NCI-H2029 treated with DMSO at 0.1 percent for 48 hours (cell line): Measurements from ENCODE around the gene PPP1R1B.

ENCODE experiments used
- DNase-seq: peaks from one replicate; lab custom pipeline; 2025; lab: John Stamatoyannopoulos, UW

The PPP1R1B gene

GRCh38 chr17:39632153-39632941 lies 5.6 kb downstream of the PPP1R1B start:
- DNase-seq: peak; percentile 12

DNA sequence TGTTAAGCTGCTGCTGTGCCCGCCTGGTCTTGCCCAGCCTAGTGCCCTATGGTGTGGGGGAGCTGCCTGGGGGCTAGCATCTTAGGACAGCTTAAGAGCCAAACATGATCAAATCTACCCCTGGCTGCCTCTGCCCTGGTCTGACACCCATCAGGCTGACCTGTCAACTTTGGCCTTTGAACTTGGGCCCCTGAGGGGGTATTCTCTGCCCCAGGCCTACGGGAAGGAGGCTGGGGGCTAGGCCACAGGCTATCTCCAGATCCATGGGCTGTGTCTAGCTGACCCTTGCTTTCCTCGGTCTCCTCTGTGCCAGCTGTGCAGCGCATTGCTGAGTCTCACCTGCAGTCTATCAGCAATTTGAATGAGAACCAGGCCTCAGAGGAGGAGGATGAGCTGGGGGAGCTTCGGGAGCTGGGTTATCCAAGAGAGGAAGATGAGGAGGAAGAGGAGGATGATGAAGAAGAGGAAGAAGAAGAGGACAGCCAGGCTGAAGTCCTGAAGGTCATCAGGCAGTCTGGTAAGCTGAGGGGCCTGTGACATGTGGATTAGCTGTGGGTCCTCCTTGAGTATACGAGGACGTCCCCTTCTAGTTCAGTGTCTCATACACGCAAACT lies 6.9 kb downstream of the PPP1R1B start:
- DNase-seq: no peak

DNA sequence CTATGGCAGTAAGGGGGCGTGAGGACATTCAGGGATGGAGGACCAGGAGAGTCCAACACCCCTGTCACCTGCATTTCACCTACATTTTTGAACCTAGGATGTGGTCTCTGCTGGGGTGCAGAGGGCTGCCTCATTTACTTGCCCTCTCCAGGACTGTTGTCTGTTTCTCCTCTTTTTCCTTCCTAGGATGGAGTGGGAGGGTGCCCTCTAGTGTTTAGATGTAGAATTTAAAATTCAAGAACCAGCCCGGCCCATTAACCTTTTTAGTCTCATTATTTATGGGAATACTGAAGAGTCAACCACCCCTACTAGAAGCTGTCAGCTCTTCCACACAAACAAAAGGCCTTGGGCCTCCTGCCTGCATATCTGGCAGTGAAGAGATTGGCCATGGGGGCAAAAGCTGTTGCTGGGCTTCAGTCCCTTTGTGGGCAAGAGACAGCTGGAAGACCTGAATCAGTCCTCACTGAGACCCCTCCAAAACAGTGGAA lies 7.7 kb downstream of the PPP1R1B start:
- DNase-seq: no peak

GRCh38 chr17:39635614-39636176 lies 8.9 kb downstream of the PPP1R1B start:
- no peak for DNase-seq

- no peak for DNase-seq
Measured at GRCh38 chr17:39636587-39636926, 9.8 kb downstream of the PPP1R1B start.

DNA sequence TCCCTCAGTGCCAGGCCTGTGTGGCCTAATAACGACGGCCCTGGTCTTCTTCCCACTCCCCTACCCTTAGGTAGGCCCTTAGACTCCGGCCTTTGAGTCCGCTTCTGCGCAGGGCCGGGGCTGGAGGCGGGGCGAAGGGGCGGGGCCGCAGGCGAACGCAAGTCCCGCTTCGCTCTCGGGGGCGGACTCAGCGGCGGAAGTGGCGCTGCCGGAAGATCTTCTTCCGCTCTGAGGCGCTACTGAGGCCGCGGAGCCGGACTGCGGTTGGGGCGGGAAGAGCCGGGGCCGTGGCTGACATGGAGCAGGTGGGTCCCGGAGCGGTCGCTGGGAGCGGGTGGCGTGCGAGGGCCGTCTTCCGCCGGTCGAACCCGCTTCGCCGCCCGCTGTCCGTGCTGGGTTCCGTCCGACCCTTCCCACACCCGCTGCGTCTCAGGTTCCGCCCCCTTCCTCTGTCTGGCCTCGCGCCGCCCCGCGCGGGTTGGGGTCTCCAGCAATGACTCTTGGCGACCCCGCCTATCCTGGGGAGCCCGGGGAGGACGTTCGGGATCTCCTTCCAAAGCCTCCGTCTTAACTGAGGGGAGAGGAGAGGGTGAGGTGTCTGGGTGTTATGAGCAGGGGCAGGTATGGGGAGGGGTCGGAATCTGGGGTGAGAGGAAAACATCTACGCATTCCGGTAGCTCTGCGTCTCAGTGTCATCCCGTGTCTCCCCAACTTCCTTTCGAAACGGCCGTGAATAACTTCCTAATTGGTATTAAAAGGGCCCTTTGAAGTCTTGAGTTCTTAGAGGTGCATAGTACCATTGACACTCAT lies 10.4 kb downstream of the PPP1R1B start, which contains the start of gene STARD3:
STARD3 (plus strand) TSS at position 218 of the 810 bp plus-strand sequence. CDS start 16,388 bp downstream, outside the sequence.
- peak; percentile 30 for DNase-seq

DNA sequence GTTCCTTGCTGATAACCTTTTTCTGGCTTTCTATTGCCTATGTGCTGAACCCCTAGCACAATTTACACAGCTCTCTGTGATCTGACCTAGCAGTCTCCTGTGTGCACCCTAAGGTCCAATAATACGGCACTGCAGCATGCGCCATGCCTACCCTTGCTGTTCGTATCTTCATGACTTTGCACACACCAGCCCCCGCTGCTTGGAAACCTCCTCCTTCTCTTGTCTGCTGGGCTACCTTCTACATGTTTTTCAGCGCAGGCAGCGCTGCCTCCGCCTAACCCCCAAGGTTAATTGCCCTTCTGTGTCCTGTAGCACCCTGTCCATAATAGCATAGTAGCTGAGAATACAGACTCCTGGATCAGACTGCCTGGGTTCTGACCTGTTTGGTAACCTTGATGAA lies 11.6 kb downstream of the PPP1R1B start:
- no peak for DNase-seq

DNA sequence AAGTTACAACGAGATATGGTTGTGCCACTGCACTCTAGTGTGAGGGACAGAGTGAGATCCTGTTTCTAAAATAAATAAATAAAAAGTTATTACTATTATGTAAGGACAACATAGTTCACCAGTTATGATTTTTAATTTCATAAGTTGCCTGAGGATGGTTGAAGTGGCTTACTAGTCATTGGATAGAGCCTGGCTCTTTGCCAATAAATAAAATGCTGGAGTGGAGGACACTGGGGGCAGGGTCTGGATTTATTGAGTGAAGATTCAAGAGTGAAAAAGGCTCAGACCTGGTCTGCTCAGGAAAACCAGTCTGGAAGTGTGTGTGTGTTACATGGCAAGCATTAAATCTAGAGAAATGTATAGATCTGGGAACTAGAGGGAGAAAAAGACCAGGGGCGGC lies 12.3 kb downstream of the PPP1R1B start:
- DNase-seq: no peak

DNA sequence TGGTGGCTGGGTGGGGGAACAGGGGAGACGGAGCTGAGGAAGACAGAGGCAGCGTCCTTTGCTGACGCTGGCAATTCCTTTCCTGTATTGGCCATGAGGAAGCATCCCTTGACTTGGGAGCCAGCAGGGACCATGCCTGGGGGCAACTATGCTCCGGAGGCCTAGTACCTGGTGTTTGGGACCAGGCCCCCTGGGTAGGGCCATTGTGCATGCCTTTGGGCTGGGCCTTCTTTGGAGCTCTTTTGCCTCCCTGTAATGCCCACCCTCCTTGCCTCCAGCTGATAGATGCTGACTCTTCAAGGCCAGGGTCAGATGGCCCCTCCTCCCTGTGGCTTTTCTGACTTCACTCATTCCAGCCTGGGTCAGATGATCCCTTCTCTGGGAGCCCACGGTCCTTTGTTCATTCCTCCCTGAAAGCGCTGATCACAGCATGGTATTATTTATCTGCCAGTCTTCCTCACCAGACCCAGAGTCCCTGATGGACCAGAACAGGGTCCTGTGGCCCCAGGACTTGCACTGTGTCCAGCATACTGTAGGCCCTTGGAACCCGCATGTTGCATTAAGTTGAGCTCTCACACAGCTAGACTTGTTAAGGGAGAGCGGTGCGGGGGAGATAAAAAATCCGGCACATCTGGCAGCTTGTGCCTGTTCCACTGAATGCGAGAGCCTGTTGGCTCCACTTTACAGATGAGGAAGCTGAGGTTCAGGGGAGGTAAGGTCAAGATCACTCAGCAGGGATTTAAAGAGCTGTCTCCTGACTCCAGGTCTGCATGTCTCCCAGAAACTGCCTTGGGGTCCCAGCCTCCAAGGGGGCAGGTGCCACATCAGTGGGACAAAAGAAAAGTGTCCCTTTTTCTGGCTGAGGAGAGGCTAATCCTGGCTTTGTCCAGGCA lies 13.1 kb downstream of the PPP1R1B start:
- no peak for DNase-seq

GRCh38 chr17:39640591-39641031 lies 13.9 kb downstream of the PPP1R1B start:
- no peak for DNase-seq

GRCh38 chr17:39641097-39641496 lies 14.3 kb downstream of the PPP1R1B start:
- no peak for DNase-seq

GRCh38 chr17:39641883-39642282 lies 15.1 kb downstream of the PPP1R1B start:
- DNase-seq: no peak

DNA sequence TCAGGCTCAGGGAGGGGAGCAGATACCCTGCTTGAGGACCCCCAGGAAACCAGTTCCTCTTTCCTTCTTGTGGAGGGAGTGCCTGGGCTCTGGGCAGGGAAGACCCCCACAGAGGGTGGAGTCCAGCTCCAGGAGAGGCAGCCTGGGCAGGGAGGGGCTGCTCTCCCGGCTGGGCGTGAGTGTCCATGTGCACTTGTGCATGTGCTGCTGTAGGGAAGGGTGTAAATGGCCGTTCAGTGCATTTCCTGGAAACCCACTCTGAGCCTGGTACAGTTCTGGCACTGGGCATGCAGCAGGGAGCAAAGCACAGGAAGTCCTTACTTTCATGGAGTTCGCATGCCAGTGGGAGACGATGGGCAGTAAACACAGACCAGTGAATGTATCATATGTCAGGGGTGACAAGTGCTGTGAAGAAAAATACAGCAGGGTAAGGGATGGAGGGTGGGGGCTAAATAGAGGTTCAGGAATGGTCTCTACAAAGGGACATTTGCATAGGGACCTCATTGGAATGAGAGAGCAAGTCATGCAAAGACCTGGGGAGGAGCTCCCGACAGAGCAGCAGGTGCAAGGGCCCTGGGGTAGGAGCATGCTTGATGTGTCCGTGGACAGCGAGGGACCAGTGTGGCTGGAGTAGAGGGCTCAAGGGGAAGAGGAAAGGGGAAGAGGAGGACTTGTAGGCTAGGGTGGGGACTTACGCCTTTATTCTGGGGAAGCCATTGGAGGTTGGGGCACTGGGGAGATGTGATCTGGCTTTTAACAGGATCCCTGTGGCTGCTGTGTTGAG lies 15.7 kb downstream of the PPP1R1B start:
- no peak for DNase-seq

DNA sequence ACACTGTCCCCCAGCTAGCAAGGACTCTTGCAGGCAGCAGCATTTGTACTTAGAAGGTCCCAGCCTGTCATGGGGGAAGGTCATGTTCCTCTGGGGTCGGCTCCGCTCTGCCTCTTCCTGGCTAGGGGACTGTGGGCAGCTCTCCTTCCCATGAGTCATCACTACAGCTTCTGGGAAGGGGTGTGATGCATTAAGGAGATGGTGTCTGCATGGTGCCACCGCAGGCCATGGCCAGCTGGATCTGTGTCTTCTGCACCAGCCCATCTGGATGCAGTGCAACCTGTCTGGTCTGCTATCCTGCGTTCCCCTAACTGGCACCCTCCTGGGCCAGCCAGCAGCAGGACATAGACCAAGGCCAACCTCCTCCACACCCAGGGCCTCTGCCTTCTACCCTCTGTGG lies 16.5 kb downstream of the PPP1R1B start:
- DNase-seq: no peak

DNA sequence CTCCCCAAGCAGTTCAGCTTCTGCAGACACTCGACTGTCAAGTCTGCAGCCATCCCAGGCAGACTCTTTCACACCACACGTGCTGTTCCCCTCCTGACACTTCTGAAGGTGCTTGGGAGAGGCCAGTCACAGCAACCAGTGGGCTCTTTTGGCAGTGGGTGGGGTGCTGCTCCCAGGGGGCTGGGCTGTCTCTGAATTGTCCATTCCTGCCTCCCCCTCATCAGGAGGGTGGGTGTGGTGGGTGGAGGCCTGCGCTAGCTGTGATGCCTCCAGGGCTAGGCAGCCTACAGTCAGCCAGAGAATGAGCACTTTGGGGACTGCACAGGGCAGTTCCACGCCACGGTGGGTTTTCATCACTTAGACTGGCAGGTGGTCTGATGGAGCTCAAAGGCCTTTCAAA lies 20.5 kb downstream of the PPP1R1B start:
- DNase-seq: no peak

DNA sequence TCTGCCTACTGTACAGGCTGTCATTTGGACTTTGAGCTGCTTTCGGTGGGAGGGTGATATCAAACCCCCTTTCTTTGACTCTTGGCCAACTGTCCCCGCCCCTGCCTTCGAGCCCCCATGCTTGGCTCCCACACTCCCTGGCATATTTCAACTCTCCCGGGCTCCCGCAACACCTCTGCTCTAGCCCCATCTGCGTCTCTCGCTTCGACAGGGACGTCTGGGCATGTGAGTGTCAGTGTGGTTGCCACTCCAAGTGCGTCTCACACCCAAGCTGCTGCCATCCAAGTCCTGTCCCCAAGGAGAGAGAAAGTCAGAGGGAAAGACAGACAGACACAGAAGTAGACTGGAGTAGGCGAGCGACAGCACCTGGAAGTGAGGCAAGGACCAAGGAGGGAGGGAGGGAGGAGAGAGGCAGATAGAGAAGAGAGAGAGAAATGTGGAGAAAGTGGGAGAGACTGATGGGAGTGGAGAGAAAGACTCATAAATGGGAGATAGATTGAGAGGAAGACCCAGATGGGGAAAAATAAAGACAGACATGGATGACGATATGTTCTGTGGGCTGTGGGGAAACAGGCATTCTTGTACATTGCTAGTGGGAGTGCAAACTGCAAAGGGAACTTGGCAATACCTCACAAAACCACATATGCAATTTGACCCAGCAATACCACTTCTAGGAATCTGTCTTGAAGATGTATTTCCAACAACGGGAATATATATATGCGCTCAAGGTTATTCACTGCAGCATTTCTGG lies 22.0 kb downstream of the PPP1R1B start:
- DNase-seq: no peak

DNA sequence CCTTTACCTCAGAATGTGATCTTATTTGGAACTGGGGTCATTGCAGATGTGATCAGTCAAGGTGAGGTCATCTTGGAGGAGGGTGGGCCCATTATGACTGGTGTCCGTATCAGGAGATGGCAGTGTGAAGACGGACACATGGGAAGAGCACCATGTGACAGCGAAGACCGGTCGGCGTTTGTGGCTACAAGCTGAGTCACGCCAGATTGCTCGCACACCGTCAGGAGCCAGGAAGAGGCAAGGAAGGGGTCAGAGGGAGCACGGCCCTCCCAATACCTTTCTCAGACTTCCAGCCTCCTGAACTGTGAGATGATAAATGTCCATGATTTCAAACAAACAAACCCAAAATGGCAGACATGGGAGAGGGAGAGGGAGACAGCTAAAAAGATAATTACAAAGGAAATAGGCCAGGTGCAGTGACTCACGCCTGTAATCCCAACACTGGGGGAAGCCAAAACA lies 23.4 kb downstream of the PPP1R1B start:
- DNase-seq: no peak

GRCh38 chr17:39651923-39652586 lies 25.3 kb downstream of the PPP1R1B start:
- no peak for DNase-seq
